Dermis microvascular lymphatic vessel endothelial cell (primary cell): ENCODE measurements around the gene HOXC6. TPM values are rescaled to one million over a fixed set of nuclear protein-coding genes. Genes with fewer than 3 reads are reported as not detected.

Experiments
- DNase-seq, 2 donors: peaks; one replicate each; pipeline versions ENCODE4 v3.0.0 to v3.0.0-alpha.2; 2010; ENCODE audit warnings: low read depth in 2 of 2
- total RNA-seq: library from RNA; depleted of rRNA; stranded (reverse); fragments of >200 nt; gene quantifications from 2 replicates; pipeline ENCODE4 v1.2.1, GENCODE V29; 2014

The HOXC6 gene
- total RNA-seq, 1 donor from 2014 or later, result not detected

- DNase-seq, result no peak
These were observed 26.7 kb upstream of the HOXC6 start for GRCh38 chr12:54001283-54002187.

GRCh38 chr12:54002278-54002914 lies 25.8 kb upstream of the HOXC6 start:
- DNase-seq, result no peak

- DNase-seq, result no peak
These were observed 25.3 kb upstream of the HOXC6 start for GRCh38 chr12:54002915-54003389.

DNA sequence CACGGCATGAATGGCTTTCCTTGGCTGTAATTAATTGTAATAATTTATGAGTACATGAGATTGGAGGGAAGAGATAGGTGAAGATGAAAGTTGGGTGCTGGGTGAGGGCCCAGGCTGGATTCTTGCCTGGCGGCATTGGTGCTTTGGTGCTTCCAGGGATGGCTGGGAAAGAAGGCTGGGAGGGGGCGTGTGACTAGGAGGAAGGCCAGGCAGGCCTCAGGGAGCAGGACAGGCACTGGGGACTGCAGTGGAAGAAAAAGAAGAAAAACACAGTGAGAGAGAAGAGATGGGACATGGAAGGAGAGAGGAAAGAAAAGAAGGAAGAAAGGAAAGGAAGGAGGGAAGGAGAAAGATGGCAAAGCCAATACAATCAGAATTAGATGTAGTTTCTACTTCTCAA lies 24.6 kb upstream of the HOXC6 start:
- DNase-seq, result no peak

- DNase-seq, result no peak
These were observed 24.0 kb upstream of the HOXC6 start for GRCh38 chr12:54004063-54004840.

DNA sequence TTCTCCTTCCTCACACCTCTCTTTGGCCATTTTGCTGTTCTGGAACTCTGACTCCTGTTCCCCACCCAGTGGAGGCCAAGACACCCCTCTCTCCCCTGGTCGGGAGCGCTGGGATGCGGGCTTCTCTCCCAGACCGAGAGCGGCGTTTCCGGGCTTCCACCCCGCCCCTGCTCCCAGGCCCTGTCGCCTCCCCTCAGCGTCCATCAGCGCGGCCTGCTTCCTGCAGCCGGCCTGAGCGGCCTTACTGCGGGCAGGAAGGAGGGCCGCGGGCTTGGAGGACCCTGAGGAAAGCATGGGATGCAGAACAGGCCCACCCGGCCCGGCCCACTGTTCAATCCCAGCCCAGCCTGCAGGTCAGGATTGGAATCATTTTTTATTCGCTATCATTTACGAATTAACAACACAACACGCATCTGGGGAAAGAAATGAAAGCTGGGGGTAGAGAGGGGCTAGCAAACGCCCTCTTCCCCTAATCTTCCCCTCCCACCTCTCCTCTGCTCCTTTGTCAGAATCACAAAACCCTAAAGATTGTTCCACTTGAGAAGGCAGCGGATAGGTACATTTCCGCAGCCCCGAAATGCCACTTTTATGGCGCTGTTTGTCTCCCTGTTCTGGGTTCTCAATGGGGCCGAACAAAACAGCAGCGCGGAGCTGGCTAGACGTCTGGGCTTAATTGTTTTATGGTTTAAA lies 23.3 kb upstream of the HOXC6 start:
- no peak for DNase-seq

DNA sequence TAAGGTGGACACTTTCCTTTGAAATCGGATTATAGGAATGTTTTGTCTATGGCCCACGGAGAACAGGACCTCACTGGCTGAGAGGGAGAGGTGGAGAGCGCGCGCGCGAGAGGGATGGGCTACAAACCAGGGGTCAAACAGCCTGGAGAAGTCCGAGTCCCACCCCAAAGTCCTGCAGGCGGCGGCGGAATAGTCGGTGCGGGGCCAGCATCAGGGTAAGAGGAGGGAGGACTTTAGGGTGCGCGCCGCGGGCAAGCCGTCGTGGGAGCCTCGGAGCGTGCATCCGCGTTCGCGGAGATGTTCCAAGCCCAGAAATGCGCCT lies 22.7 kb upstream of the HOXC6 start:
- DNase-seq, result no peak

- DNase-seq, result peak; percentile 43 to 75
These were observed 22.2 kb upstream of the HOXC6 start for GRCh38 chr12:54005853-54006558.

DNA sequence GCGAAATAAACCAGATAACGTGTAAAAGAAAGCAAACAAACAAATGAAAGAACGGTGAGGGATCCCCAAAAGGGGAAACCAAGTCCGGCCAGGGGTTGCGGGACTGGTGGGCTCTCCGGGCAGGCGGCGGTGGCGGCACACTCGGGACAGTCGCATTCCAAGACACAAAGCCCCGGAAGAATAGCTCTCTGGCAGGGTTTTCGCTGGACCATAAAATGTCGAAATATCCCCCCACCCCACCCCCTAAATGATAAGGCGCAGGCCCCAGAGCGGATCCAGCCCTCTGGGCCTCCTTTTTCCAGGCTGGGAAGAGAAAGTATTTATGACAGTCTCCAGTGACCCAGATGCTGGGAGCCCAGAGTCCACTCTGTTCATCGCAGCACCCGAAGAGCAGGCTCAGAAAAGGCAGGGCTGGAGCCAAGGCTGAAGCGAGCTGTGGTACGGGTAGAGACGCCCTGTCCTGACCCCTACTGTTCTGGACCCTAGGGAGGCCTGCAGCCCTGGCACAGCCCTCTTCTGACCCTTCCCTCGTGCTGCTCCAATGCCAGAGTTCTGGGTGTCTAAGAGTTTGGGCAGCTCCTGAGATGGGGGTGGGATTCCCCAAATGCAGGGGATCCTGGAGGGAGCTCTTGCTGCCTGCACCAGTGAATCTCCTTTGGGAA lies 21.6 kb upstream of the HOXC6 start:
- no peak for DNase-seq

- DNase-seq, result no peak
These were observed 20.5 kb upstream of the HOXC6 start for GRCh38 chr12:54007538-54008259.

DNA sequence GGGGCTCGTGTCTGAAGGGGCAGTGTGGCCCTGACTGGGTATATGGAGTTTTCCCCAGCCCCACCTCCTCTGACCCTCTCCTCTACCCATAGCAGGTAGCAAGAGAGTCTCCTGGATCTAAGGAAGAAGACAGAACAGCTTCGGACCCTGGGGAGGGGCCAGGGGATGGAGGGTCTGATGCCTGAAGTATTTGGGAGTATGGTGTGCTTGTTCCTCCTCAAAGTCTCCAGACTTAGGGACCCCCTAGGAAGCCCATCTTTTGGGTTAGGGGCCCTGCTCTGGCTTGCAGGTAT lies 20.0 kb upstream of the HOXC6 start:
- no peak for DNase-seq

DNA sequence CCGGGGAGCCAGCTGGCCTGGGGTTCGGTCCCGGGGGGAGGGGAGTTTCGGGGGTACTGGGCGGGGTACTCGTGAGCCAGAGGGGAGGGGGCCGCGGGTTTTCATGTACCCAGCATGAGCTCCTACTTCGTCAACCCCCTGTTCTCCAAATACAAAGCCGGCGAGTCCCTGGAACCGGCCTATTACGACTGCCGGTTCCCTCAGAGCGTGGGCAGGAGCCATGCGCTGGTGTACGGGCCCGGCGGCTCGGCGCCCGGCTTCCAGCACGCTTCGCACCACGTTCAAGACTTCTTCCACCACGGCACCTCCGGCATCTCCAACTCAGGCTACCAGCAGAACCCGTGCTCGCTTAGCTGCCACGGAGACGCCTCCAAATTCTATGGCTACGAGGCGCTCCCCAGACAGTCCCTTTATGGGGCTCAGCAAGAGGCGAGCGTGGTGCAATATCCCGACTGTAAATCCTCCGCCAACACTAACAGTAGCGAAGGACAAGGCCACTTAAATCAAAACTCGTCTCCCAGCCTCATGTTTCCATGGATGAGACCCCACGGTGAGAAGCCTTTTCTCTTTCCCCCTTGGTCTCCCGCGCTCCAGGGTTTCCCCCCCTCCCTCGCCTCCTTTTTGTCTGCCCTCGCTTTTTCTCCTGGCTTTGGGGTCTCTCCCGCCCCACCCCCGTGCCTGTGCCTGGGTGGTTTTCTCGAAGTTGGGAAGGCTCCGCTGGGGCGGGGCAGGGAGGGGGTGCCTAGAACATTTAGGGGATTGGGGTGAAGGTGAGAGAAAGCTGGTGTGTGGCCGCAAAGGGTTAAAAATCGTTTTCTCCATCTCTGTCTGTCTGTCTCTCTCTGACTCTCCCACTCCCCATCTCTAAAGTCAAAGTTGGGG lies 18.8 kb upstream of the HOXC6 start:
- DNase-seq, result no peak

DNA sequence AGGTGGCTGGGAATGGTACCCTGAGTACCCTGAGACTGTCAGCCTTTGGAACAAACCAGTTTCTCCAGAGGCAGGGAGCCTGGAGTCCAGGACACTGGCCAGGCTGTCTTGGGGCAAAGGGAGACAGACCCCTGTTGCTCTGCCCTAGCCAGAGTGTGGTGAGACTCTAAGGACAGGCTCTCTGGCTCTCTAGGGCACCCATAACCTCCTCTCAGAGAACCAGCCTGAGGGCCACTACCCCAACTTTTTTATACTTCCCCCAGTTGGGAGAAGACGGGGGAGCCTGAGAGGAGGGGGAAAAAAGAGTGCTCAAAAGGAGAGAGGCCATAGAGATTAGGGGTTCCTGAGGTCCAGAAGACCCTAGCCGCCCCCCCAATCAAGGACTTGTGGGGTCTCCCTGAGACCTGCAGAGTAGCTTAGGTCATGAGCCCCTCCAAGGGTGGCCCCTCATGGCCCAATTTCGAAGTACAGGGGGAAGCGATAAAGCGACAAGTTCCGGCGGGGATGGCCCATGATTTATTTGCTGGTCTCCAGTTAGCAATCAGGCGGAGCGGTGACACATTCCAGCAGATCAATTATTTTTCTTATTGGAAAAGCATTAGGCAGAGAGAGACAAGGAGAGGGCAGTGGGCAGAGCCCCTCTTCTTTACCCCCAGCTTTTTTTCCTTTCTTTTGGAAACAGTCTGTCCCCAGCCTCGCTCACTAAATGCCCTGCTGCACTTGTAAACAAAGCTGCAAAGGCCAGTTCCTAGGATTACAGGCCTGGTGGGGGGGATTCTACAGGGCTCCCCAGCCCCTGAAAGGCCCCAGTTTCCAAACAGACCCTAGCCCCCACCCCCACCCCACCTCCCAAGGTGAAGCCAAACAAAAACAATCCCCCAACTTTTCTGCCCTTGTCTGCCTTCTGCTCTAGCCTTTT lies 17.9 kb upstream of the HOXC6 start:
- no peak for DNase-seq

DNA sequence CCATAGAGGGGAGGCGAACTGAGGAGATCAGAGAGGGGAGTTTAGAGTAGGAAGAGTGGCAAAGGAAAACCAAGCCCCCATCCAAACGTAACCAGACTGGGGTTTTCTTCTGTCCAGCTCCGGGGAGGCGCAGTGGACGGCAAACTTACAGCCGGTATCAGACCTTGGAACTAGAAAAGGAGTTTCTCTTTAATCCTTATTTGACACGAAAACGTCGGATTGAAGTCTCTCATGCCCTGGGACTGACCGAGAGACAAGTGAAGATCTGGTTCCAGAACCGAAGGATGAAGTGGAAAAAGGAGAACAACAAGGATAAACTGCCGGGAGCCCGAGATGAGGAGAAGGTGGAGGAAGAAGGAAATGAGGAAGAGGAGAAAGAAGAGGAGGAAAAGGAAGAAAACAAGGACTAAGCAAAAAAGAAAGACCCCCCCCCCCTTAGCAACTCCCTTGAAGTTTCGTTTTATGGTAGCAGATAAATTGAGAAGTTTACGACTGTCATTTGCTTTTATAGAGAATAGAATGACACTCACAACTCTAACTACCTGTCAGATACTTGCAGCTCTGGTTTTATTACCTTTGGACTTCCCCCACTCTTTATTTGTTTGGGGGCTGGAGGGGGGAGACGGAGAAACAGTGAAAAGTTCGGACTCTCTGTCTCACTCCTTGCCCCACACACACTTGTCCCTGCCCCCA lies 17.1 kb upstream of the HOXC6 start:
- no peak for DNase-seq

GRCh38 chr12:54011665-54012532 lies 16.3 kb upstream of the HOXC6 start:
- no peak for DNase-seq
